Measurements from ENCODE around the gene MEGF9.

DNA sequence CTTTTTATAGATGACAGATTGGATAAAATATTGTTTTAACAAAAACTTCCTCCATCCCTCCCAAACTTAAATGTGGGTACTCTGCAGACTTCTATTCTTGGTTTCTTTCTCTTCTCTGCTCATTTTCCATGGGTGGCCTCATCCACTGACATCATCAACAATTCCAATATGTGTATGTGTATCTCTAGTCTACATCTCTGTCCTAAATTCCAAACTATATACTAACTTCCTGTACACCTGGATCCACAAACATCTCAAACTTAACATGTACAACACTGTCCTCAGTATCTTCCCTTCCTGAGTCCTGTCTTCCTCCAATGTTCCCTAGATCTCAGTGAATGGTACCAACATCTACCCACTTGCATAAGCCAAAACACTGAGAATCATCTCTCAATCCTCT lies 105.8 kb downstream of the MEGF9 start:
- TF ChIP-seq, protein P1, sequence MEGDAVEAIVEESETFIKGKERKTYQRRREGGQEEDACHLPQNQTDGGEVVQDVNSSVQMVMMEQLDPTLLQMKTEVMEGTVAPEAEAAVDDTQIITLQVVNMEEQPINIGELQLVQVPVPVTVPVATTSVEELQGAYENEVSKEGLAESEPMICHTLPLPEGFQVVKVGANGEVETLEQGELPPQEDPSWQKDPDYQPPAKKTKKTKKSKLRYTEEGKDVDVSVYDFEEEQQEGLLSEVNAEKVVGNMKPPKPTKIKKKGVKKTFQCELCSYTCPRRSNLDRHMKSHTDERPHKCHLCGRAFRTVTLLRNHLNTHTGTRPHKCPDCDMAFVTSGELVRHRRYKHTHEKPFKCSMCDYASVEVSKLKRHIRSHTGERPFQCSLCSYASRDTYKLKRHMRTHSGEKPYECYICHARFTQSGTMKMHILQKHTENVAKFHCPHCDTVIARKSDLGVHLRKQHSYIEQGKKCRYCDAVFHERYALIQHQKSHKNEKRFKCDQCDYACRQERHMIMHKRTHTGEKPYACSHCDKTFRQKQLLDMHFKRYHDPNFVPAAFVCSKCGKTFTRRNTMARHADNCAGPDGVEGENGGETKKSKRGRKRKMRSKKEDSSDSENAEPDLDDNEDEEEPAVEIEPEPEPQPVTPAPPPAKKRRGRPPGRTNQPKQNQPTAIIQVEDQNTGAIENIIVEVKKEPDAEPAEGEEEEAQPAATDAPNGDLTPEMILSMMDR (IDR thresholded peaks at IDR 0.05), result no peak
- no peak for TF ChIP-seq ZFX (IDR thresholded peaks at IDR 0.05; ENCODE audit: borderline replicate concordance)

Measured in 22Rv1 (cell line).